Breast epithelium (tissue), 4 donors: ENCODE measurements around the gene ULBP1. TPM values are rescaled to one million over a fixed set of nuclear protein-coding genes. Genes with fewer than 3 reads are reported as not detected.
"Not testable (repeated sequence)": the region's sequence is repeated elsewhere in the genome, so short reads cannot be mapped to it uniquely, and the experiment has no call there.

ENCODE experiments used
- DNase-seq, 2 donors: peaks; one replicate each; pipeline ENCODE4 v3.0.0-alpha.2; 2019; ENCODE audit warnings: low spot score in 2 of 2
- H3K27ac ChIP-seq, 2 donors: fragments of 200-600 bp; sonication (generic) in 1 of 2; one replicate each; pipeline ENCODE4 v1.5.1; 2016 to 2019; ENCODE audit warnings: mild to moderate bottlenecking in 1 of 2
- H3K27me3 ChIP-seq, 2 donors: fragments of 200-600 bp; sonication (generic) in 1 of 2; one replicate each; pipeline versions ENCODE4 v1.5.1 to v1.6.0; 2017 to 2019; ENCODE audit warnings: control low read depth in 1 of 2, mild to moderate bottlenecking in 1 of 2
- H3K36me3 ChIP-seq: fragments of 200-600 bp; one replicate; pipeline ENCODE4 v1.5.1; 2019
- H3K4me1 ChIP-seq, 2 donors: fragments of 200-600 bp; sonication (generic); one replicate each; pipeline ENCODE4 v1.5.1; 2016 to 2019; ENCODE audit warnings: control low read depth in 1 of 2
- H3K4me3 ChIP-seq, 3 donors: fragments of 200-600 bp; sonication (generic); 1 replicate in 2 of 3; 2 replicates in 1 of 3; pipeline ENCODE4 v1.5.1; 2016 to 2019; ENCODE audit warnings: mild to moderate bottlenecking in 3 of 3, moderate library complexity in 2 of 3
- H3K9me3 ChIP-seq, 2 donors: fragments of 200-600 bp; sonication (generic) in 1 of 2; one replicate each; pipeline ENCODE4 v1.5.1; 2016 to 2019; ENCODE audit warnings: control low read depth in 1 of 2
- POLR2A ChIP-seq: fragments of 450-650 bp; IDR thresholded peaks from one replicate; pipeline ENCODE4 v1.6.1; 2016; ENCODE audit warnings: antibody characterized with exemption, mild to moderate bottlenecking, moderate library complexity
- POLR2AphosphoS5 ChIP-seq, 3 donors: sonication (generic); formaldehyde crosslinking; IDR thresholded peaks; one replicate each; pipeline ENCODE4 v1.6.1; 2017; ENCODE audit warnings: antibody characterized with exemption in 3 of 3
- intact Hi-C: fragments of 100-400 bp; cut with DNase I; formaldehyde crosslinking; loops from one replicate; pipeline ENCODE4 v1.15.1; 2023; ENCODE audit warnings: low total_unique reads
- total RNA-seq, 3 donors: library from RNA; depleted of rRNA; stranded (reverse); fragments of >200 nt; gene quantifications; one replicate each; pipeline ENCODE4 v1.1.0, GENCODE V29; 2016
- TF ChIP-seq, protein P1 (sequence below), 3 donors: fragments of 450-650 bp; IDR thresholded peaks; one replicate each; pipeline ENCODE4 v1.5.1; 2016 to 2017; ENCODE audit warnings: antibody characterized with exemption in 3 of 3, mild to moderate bottlenecking in 3 of 3, moderate library complexity in 3 of 3

ULBP1 gene, protein sequence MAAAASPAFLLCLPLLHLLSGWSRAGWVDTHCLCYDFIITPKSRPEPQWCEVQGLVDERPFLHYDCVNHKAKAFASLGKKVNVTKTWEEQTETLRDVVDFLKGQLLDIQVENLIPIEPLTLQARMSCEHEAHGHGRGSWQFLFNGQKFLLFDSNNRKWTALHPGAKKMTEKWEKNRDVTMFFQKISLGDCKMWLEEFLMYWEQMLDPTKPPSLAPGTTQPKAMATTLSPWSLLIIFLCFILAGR
- total RNA-seq = under 1 TPM in 2 of 3 donors, not detected in 1; under 0.01 to 0.29 TPM

DNA sequence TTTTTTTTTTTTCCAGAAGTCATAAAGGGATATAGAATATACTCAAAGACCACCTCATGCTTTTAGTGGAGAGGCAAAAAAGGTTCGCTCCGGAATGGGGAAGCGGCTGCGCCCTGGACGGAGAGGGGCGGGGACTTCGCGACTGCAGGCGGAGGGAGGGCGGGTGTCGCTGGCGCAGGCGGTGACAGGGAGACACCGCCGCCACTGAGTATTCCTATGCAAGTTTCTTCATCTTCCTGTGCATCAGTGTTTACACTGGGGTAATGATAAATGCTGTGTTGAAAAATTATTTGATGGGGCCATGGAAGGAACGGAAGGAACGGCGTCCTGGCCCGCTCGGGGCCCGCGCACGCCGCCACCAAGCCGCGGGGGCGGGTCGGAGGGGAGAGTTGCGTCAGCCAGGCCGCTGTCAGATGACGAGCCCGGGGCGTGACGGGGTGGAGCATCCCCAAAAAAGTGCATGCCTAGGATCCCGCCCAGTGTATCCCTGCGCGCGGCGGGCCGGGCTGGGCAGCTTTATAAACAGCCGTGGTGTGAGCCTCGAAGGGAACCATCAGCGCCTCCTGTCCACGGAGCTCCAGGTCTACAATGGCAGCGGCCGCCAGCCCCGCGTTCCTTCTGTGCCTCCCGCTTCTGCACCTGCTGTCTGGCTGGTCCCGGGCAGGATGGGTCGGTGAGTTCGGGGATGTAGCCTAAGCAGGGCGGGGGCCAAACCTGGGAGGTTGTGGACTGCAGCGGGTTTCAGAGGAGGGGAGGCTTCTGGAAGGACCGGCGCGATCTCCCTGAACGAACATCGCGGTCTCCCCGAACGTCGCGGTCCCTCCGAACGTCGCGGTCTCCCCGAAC is at the start of gene ULBP1:
TSS of gene ULBP1 (plus strand) at position 482 of the 846 bp plus-strand sequence. CDS start at position 589, 107 bp downstream.
- TF ChIP-seq POLR2AphosphoS5 (IDR thresholded peaks at IDR 0.05) (peak in 2 of 3 donors; percentile 22 to 35), POLR2A (no peak)
- TF ChIP-seq, protein P1, sequence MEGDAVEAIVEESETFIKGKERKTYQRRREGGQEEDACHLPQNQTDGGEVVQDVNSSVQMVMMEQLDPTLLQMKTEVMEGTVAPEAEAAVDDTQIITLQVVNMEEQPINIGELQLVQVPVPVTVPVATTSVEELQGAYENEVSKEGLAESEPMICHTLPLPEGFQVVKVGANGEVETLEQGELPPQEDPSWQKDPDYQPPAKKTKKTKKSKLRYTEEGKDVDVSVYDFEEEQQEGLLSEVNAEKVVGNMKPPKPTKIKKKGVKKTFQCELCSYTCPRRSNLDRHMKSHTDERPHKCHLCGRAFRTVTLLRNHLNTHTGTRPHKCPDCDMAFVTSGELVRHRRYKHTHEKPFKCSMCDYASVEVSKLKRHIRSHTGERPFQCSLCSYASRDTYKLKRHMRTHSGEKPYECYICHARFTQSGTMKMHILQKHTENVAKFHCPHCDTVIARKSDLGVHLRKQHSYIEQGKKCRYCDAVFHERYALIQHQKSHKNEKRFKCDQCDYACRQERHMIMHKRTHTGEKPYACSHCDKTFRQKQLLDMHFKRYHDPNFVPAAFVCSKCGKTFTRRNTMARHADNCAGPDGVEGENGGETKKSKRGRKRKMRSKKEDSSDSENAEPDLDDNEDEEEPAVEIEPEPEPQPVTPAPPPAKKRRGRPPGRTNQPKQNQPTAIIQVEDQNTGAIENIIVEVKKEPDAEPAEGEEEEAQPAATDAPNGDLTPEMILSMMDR (IDR thresholded peaks at IDR 0.05) = no peak
- DNase-seq = peak; percentile 74 to 82
- Histone ChIP-seq H3K36me3 (no peaks in the 10 kb centered on the region), H3K4me3 (peak within 1 kb of the TSS; percentile 31 to 69 (median 51)), H3K27me3 (peaks cover 0 to 44% of the 10 kb centered on the region in 2 donors), H3K4me1 (peaks cover 0 to 4% of the 10 kb centered on the region in 2 donors), H3K9me3 (no peaks in the 10 kb centered on the region), H3K27ac (no peak within 1 kb of the TSS)
- intact Hi-C loops = no loop called here

DNA sequence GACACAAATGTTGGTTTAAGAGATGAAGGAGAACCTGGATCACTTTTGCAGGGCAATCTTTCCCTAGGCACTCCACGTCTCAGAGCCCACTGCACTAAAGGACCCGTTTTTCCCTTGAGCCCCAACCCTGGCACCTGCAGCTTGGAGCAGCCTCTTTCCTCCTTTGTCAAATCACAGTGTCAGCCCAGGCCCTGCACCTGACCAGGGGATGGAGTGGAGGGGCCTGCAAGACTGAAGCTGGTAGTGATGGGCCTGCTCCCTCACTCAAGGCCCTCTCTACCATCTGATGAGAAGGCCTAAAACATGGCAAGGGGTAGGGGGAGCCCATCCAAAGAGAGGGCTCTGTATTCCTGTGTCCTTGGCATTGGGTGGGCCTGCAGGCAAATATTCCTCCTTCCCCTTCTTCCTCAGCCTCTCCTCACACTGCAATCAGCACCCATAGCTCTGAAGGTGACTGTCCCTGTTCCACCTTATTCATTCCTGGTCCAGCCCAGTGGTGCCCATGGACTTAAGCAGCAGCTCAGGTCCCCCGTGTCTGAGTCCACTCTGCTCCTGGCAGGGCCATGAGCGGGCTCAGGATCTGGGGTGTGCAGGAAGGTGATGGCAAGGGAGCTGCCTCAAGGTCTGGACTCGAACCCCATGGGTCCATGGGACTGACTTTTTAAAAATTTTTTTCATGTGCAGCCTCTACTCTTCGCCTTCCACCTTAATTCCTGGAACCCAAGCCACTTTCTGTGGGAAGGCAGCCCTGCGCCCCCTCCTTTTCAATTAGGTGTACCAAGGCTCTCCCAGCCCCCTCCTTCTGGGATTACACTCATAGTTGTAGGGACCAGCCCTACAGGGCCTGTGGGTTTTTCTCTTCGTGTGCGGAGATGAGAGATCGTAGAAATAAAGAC is 47.5 kb upstream of the ULBP1 start:
- Histone ChIP-seq H3K36me3 (no peaks in the 10 kb centered on the region), H3K27me3 (no peaks in the 10 kb centered on the region), H3K27ac (no peak overlapping the region), H3K4me1 (no peaks in the 10 kb centered on the region), H3K9me3 (no peaks in the 10 kb centered on the region), H3K4me3 (no peak overlapping the region)
- intact Hi-C loops = no loop called here
- no peak for TF ChIP-seq POLR2A
- no peak for TF ChIP-seq POLR2AphosphoS5 (IDR thresholded peaks at IDR 0.05)
- TF ChIP-seq, protein P1 (IDR thresholded peaks at IDR 0.05) = no peak
- no peak for DNase-seq

DNA sequence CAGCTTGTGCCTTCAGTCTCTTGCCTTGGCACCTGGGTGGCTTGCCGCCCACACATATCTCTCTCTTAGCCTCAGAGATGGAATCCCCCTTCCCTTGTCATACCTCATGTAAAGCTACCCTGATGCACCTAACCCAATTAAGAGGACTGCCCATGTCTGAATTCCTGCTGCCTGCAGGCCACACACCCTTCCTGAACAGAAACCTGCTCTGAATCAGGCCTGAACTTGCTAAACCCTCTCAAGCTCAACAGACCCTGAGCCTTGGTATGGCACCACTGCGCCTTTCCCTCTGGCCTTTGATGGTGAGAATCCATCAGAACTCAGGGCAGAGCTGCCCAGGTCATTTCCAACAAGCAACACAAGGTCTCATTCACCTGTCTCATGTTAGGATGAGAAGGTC is 46.1 kb upstream of the ULBP1 start:
- no peak overlapping the region for H3K27ac ChIP-seq

DNA sequence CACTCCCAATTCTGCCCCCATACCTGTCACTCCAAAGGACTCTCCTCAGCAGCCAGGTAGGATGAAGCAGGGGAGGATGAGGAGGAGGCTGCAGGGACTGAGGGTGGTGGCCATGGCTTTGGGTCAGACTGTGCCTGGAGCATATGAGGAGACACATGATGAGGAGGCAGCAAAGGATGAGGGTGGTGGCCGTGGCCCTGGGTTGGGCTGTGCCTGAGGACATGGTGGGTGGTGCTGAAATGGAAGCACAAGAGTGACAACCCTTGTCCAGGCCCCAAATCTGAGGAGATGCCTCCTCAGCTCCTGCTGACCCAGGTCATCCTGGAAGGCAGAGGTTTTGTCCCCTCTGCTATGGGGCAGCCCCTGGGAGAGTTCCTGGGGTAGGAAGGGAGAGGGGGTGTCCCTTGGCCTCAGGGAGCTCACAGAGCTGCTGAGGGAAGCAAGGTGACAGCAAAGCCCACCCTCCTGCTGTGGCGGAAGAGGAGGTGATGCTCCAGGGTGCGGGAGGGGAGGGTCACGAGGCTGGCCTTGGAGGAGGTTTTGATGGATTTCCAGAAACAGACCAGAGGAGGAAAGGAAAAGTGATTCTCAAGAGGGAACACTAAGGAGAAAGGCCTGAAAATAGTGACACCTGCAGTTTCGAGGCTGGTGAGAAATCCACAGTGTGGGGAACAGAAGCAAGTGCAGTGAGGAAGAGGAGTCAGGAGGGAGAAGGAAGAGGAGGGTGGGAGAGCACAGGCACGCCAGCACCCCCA is 45.4 kb upstream of the ULBP1 start:
- Histone ChIP-seq H3K27ac (no peak overlapping the region), H3K4me3 (no peak overlapping the region), H3K27me3 (no peaks in the 10 kb centered on the region), H3K9me3 (no peaks in the 10 kb centered on the region), H3K36me3 (no peaks in the 10 kb centered on the region), H3K4me1 (no peaks in the 10 kb centered on the region)
- intact Hi-C loops = no loop called here
- TF ChIP-seq POLR2AphosphoS5 (IDR thresholded peaks at IDR 0.05) (no peak), POLR2A (no peak)
- TF ChIP-seq, protein P1 (IDR thresholded peaks at IDR 0.05) = no peak
- DNase-seq = no peak

More for the DNA sequence above, 46.1 kb upstream of the ULBP1 start:
- Histone ChIP-seq H3K9me3 (no peaks in the 10 kb centered on the region), H3K4me3 (no peak overlapping the region), H3K36me3 (no peaks in the 10 kb centered on the region), H3K4me1 (no peaks in the 10 kb centered on the region), H3K27me3 (no peaks in the 10 kb centered on the region)
- TF ChIP-seq, protein P1 (IDR thresholded peaks at IDR 0.05) = no peak
- TF ChIP-seq POLR2A (no peak), POLR2AphosphoS5 (IDR thresholded peaks at IDR 0.05) (no peak)
- intact Hi-C loops = no loop called here
- no peak for DNase-seq

DNA sequence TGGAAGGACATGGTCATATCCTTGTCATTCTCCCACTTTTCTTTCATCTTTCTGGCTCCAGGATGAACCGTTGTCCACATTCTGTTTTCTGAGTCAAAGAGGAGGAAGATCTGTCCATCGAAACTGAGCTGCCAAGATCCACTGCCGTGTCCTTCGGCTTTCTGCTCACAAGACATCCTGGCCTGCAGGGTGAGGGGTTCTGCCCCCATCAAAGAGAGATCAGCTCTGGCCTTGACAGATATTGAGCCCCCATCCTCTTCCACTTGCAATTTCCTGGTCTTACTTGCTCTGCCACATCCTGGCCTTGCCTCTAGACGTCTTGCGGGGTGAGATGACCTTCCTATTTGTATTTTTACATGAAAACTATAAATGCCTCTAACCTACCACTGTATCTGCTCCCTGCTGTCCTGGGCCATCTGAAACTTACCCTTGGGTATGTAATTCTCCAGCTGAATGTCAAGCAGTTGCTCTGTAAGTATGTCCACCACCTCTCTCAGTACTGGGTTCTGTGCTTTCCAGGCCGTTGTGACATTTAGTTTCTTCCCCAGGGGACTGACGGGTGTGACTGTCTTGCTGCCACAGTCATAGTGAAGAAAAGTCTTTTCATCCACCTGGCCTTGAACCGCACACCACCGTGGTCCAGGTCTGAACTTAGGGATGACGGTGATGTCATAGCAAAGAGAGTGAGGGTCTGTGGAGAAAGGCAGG is 44.5 kb upstream of the ULBP1 start:
- H3K27ac ChIP-seq, DNase-seq, H3K9me3 ChIP-seq, H3K36me3 ChIP-seq, intact Hi-C loops, H3K27me3 ChIP-seq, H3K4me3 ChIP-seq, H3K4me1 ChIP-seq: not testable (repeated sequence)
